Muscle of arm (tissue), 14 donors: ENCODE measurements around the gene MAPT. TPM values are rescaled to one million over a fixed set of nuclear protein-coding genes. Genes with fewer than 3 reads are reported as not detected.

ENCODE experiments used
- DNase-seq: peaks from one replicate; pipeline ENCODE4 v3.0.0-alpha.2; 2013
- long read RNA-seq, 11 donors: transcript quantifications; one replicate each; lab custom pipeline, GENCODE V29; 2026
- polyA plus RNA-seq, 12 donors: library from polyadenylated mRNA; unstranded; fragments of 120-200 nt; gene quantifications; one replicate each; pipeline ENCODE4 v1.2.1, GENCODE V29; 2013; ENCODE audit not compliant: insufficient read length in 12 of 12

Gene MAPT
- 10 to 100 TPM in 4 of 12 donors, 1 to 10 TPM in 7, not detected in 1; 4.4 to 14.4 (median 9.0) TPM for polyA plus RNA-seq
- long read RNA-seq, donor 1, full-length matches to known transcripts, result 4 of 10 reads
- long read RNA-seq, donor 1, partial matches to known transcripts, result 6 of 10 reads
- long read RNA-seq, donor 1, other reads (novel, unspliced or antisense), result 0 of 10 reads
- long read RNA-seq, donor 2, full-length matches to known transcripts, result 1 of 1 reads
- long read RNA-seq, donor 2, partial matches to known transcripts, result 0 of 1 reads
- long read RNA-seq, donor 2, other reads (novel, unspliced or antisense), result 0 of 1 reads
- long read RNA-seq, donor 3, result 0 reads
- long read RNA-seq, donor 4, result 0 reads
- long read RNA-seq, donor 5, full-length matches to known transcripts, result 2 of 2 reads
- long read RNA-seq, donor 5, partial matches to known transcripts, result 0 of 2 reads
- long read RNA-seq, donor 5, other reads (novel, unspliced or antisense), result 0 of 2 reads
- long read RNA-seq, donor 6, result 0 reads
- long read RNA-seq, donor 7, result 0 reads
- long read RNA-seq, donor 8, result 0 reads
- long read RNA-seq, donor 9, result 0 reads
- long read RNA-seq, donor 10, full-length matches to known transcripts, result 2 of 2 reads
- long read RNA-seq, donor 10, partial matches to known transcripts, result 0 of 2 reads
- long read RNA-seq, donor 10, other reads (novel, unspliced or antisense), result 0 of 2 reads
- long read RNA-seq, donor 11, result 0 reads

DNA sequence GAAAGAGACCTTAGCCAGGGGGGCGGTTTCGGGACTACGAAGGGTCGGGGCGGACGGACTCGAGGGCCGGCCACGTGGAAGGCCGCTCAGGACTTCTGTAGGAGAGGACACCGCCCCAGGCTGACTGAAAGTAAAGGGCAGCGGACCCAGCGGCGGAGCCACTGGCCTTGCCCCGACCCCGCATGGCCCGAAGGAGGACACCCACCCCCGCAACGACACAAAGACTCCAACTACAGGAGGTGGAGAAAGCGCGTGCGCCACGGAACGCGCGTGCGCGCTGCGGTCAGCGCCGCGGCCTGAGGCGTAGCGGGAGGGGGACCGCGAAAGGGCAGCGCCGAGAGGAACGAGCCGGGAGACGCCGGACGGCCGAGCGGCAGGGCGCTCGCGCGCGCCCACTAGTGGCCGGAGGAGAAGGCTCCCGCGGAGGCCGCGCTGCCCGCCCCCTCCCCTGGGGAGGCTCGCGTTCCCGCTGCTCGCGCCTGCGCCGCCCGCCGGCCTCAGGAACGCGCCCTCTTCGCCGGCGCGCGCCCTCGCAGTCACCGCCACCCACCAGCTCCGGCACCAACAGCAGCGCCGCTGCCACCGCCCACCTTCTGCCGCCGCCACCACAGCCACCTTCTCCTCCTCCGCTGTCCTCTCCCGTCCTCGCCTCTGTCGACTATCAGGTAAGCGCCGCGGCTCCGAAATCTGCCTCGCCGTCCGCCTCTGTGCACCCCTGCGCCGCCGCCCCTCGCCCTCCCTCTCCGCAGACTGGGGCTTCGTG, at the start of gene MAPT:
Gene MAPT, plus strand, starts transcription at position 533 of the 763 bp plus-strand sequence. CDS start 67,784 bp downstream, outside the sequence.
- peak; percentile 95 for DNase-seq

DNA sequence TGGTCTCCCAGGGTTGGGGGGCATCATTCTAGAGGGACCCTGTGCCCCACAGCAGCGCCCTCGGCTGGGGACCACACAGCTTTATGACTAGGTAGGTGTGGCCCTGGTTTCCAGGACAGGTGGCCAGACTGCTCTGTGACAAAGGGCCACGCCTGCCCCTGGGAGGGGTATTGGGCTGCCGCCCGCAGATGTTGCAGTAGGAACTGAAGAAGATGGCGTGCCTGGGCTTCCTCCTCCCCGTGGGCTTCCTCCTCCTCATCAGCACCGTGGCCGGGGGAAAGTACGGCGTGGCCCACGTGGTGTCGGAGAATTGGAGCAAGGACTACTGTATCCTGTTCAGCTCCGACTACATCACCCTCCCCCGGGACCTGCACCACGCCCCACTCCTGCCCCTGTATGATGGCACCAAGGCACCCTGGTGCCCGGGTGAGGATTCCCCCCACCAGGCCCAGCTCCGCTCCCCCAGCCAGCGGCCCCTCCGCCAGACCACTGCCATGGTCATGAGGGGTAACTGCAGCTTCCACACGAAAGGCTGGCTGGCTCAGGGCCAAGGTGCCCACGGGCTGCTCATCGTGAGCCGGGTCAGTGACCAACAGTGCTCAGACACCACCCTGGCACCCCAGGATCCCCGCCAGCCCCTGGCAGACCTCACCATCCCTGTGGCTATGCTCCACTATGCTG, 49.5 kb upstream of the MAPT start, which contains the start of gene SPPL2C:
Gene SPPL2C, plus strand, starts transcription at position 187 of the 681 bp plus-strand sequence. Its CDS starts 26 bp downstream, at position 213.
- DNase-seq, result no peak

DNA sequence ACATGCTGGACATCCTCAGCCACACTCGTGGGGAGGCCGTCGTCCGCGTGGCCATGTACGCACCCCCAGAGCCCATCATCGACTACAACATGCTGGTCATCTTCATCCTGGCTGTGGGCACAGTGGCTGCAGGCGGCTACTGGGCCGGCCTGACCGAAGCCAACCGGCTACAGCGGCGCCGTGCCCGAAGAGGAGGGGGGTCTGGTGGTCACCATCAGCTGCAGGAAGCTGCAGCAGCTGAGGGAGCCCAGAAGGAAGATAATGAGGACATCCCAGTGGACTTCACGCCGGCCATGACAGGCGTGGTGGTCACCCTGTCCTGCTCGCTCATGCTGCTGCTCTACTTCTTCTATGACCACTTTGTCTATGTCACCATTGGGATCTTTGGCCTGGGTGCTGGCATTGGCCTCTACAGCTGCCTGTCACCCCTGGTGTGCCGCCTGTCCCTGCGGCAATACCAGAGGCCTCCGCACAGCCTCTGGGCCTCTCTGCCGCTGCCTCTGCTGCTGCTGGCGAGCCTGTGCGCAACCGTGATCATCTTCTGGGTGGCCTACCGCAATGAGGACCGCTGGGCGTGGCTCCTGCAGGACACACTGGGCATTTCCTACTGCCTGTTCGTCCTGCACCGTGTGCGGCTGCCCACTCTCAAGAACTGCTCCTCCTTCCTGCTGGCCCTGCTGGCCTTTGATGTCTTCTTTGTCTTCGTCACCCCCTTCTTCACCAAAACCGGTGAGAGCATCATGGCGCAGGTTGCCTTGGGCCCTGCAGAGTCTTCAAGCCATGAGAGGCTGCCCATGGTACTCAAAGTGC, 48.8 kb upstream of the MAPT start:
- DNase-seq, result no peak

DNA sequence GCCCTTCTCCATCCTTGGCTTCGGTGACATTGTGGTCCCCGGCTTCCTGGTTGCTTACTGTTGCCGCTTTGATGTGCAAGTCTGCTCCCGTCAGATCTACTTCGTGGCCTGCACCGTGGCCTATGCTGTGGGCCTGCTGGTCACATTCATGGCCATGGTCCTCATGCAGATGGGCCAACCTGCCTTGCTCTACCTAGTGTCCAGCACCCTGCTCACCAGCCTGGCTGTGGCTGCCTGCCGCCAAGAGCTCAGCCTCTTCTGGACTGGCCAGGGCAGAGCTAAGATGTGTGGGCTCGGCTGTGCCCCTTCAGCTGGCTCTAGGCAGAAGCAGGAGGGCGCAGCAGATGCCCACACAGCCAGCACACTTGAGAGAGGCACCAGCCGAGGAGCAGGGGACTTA, 48.1 kb upstream of the MAPT start:
- DNase-seq, result no peak

DNA sequence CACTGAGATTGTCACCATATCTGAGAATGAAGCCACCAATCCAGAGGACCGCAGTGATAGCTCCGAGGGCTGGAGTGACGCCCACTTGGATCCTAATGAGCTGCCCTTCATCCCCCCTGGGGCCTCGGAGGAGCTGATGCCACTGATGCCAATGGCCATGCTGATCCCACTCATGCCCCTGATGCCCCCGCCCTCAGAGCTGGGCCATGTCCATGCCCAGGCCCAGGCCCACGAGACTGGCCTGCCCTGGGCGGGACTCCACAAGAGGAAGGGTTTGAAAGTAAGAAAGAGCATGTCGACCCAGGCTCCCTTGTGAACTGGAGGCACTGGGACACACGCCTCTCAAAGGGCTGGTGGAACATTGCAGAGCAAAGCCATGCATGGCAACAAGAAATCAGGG, 47.7 kb upstream of the MAPT start:
- no peak for DNase-seq

DNA sequence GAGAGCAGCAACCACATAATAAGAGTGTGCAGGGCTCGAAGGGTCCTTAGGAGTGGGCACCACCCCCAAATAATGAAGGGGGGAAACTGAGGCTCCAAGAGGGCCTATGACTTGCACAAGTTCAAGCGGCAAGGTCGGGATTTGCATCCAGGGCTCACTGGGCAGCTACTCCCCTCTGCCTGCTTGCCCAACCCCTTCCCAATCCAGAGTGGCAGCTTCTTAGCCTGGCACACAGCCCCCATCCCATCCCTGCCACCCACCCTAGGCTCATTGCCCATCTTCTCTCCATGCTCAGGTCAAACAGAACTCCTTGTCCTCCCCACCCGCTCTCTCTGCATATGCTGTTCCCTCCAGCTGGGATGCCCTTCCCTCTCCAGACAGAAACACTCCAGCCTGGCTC, 47.3 kb upstream of the MAPT start:
- DNase-seq, result no peak

DNA sequence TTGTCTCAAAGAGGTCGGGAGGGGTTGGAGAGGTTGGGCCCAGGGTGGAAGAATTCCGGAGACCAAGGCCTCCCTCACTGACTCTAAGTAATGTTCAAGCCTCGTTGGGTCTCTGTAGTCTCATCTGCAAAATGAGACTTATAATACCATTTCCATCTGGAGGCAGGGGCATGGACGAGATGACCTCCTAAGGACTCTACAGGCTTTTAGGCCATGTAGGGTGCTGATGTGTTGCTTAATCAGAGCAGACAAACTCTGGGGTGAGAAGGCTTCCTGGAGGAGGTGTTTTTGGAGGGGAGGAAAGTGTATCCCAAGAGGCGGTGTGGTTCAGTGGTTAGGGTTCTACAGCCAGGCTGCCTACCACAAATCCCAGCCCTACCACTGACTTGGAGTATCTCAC, 46.6 kb upstream of the MAPT start:
- DNase-seq, result no peak

DNA sequence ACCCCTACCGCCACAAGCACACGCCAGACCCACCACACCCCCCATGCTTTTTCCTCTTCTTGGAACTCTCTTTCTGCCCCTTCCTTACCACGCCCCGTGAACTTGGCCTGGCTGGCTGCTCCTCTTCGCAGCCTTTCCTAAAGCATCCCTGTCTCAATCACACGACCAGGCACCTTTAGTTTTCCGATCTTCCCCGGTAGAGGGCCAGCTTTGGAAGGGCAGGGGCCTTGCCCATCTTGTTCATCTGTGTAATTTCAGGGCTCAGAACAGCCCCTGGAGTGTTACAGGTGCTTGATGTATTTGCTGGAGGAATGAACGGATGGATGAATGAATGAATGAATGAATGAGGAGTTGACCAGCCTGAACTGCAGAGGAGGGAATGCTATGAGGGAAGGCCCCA, 45.9 kb upstream of the MAPT start:
- no peak for DNase-seq

DNA sequence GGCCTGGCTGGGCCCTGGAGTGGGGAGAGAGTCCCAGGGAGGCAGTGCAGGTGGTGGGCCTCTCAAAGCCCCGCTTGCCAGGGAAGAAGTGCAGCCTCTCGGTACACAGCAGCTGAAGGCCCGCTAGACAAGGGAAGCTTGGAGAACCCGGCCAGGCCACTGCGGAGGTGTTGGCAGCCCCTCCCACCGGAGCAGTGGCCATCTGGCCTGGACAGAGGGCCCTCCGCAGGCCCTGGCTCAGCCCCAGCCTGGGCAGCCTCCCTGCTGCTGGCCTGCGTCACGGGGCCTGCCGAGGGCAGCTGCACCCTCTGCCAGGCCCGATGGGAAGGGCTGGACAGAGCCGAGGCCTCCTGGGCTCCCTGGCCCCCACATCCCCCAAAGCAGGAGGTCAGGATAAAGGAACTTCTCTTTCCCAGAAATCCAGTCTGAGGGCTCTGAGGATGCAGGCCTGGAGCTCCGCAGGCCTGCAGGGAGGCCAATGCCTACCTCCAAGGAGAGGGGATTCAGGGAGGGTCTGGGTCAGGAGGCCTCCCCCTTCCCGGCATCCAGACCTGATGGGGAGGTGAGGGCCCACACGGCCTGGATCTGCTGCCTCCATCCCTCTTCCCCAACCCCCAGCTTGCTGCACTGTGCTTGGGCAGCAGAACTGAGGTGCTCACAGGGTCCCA, 45.4 kb upstream of the MAPT start:
- DNase-seq, result no peak

DNA sequence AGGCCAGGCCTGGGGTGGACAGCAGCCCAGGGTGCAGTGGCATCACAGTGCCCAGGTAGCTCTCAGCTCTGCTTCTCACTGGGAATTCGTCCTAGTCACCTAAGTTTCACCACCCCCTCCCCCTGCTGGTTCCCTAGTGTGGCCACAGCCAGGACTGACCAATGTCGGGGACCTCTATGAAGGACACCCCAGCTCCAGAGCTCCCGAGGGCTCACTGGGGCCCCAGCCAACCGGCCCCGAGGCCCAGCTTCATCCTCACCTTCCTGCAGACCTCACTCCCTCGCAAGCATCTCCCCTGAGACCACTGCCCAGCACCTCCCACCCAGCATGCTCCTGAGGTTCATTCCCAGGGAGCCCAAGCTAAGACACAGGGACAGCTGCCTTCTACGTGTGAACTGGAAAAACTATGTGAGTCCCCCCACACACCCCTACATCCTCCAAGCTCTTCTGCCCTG, 44.8 kb upstream of the MAPT start:
- no peak for DNase-seq

DNA sequence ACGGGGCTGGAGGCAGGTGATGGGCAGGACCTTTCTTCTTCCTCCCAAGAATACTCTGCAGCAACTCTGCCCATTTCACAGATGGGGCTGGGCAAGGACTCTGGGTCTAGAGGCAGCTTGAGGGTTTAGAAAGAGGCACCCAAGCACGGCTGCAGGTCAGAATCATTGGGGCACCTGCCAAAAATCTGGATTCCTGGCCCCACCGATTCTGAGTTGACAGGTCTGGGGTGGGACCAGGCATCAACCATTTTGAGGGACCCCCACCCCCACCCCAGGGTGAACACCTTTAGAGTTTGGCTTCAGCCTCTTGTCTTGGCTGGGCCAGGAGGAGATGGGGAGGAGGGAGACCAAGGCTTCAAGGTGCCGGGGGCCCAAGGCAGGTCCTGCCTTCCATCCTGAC, 44.3 kb upstream of the MAPT start:
- DNase-seq, result no peak

DNA sequence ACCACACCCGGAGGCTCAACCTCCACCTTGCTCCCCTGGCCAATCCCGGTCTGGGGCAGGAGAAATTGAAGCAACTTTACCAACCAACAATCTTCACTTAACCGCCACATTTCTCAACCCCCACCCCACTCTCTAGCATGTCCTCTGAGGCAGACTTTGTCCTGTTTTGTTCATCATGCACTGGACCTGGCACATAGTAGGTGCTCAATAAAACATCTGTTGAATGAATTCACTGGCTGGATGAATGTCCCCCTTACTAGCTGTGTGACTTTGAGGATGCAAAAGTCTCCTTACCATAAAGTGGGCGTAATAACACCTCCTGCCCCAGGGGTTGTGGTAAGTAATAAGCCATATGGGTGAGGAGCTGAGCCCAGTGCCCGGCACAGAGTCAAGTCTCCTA, 43.9 kb upstream of the MAPT start:
- DNase-seq, result no peak

DNA sequence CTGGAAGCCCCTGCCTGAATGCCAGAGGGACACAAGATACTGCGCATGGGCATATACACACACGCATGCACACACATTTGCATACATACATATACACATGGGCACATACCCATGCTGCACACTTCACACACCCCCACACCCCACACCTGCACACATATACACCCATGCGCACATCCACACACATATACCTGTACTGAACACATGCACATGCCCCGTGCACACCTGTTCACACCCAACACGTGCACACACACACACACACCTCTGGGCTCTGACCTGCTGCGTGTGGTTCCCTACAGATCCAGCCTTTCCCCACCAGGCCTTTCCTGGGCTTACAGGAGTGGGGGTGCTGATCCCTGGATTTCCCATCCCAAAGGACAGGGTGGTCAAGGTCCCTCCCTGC, 43.3 kb upstream of the MAPT start:
- DNase-seq, result no peak

DNA sequence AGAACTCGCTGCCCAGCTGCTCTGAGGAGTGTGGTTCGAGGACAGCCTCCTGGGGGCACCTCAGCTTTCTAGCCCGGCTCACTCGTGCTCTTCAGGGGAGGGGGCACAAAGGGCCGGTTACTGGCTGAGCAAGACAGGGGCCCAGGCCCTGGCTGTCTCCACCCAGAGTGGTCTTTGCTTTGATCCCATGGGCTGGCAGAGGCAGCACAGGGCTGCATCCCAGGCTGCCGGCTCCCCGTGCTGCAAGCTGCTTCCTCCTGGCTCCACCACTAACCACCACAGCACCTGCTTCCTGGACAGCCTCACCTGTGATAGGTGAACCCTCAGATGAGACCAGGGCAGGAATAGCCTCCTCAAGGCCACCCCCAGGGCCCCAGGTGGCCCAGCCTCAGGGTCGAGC, 42.9 kb upstream of the MAPT start:
- no peak for DNase-seq

DNA sequence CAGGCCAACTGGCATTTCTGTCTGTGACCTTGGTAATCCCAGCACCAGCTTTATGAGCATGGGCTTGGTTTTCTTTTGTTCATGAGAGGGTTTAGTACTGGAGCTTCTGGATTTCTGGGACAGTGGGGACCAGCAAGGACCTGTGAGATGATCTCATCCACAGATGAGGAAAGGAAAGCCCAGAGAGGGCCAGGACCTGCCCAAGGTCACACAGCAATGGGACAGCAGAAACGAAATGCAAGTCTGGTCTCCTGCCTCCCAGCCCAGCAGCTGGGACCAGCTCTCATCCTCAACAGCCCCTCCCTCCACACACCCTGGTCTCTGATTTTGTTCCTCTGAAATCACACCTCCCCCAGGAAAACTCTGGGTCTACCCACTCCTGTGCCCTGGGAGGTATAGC, 42.5 kb upstream of the MAPT start:
- no peak for DNase-seq

DNA sequence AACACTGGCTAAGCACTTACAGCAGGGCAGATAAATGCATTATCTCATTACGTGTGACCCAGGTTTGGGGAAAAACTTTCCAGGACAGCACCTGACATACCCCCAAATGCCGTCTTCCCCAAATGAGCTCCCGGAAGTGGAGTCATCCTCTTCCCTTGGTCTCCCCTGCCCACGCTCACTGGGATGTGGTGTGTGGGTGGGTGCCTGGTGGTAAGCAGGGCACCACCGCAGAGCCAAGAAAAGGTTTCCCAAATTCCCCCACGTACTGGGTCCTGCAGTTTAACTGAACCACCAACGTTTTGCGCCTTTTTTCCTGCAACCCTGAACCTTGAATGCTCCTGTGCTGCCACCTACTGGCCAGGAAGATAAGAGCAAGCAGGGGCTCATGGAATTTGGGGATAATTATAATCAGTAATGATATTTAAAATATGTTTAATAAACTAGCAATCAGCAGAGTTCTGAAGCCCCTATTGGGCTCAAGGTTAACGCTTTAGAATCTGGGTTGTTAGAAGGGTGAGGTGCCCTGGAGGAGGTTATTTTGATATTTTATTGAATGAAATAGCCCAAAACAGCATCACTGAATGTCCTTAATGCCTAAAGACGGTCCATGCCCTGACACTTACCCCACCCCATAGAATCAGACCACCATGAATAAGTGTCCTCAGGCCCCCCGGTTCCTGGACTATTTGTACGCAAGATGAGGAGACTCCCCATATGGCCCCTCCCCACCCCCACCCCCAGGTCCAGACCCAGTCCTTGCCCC, 41.6 kb upstream of the MAPT start:
- DNase-seq, result peak; percentile 44

DNA sequence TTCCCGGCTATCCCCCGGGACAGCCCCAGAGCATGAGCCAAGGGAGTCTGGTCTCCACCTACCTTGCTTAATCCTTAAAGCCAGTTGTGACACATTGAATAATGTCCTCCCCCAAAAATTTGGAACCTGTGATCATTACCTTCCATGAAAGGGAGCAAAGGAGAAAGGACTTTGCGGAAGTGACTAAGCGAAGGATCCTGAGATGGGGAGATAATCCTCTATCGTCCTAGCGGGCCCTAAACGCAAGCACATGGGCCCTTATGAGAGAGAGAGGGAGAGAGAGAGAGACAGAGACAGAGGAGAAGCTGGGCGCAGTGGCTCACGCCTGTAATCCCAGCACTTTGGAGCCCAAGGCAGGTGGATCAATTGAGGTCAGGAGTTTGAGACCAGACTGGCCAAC, 40.1 kb upstream of the MAPT start:
- no peak for DNase-seq

DNA sequence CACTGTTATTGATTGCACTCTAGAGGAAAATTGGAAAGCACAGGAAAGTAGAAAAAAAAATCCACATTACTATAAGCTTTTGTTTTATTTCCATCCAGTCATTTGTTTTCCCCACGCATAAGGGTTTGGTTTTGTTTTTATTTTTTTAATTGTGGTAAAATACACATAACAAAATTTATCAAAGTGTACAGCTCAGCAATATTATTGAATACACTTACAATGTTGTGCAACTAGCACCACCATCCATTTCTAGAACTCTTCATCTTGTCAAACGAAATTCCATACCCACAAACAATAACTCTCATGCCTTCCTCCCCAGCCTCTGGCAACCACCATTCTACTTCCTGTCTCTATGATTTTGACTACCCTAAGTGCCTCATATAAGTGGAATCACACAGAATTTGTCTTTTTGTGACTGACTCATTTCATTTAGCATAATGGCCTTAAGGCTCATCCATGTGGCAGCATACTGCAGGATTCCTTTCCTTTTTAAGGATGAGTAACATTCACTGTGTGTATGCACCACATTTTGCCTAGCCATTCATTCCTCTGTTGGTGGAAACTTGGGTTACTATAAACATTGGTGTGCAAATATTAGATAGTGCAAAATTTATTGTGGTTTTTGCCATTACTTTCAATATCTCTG, 38.5 kb upstream of the MAPT start:
- no peak for DNase-seq
